Body of pancreas (tissue), 4 donors: ENCODE results near the gene LCA5. TPM values are rescaled to one million over a fixed set of nuclear protein-coding genes. Genes with fewer than 3 reads are reported as not detected.

Experiments
- ATAC-seq: fragments of 150-250 bp; one replicate; pipeline ENCODE4 v1.9.1; 2016
- DNase-seq, 4 donors: peaks; one replicate each; pipeline ENCODE4 v3.0.0-alpha.2; 2019
- H3K27ac ChIP-seq, 4 donors: fragments of 200-600 bp; sonication (generic); 1 replicate in 3 of 4; 2 replicates in 1 of 4; pipeline versions ENCODE4 v1.5.1 to v1.6.1; 2016 to 2019; ENCODE audit warnings: mild to moderate bottlenecking in 1 of 4, mixed read lengths in 1 of 4, moderate library complexity in 1 of 4
- H3K27me3 ChIP-seq, 2 donors: fragments of 200-600 bp; sonication (generic); one replicate each; pipeline ENCODE4 v1.6.0; 2016; ENCODE audit warnings: mild to moderate bottlenecking in 1 of 2
- H3K36me3 ChIP-seq, 2 donors: fragments of 200-600 bp; sonication (generic); replicated peaks in 1 of 2; 2 replicates each; pipeline ENCODE4 v1.5.1; 2016; ENCODE audit warnings: low read depth in 2 of 2; ENCODE audit not compliant: insufficient read depth in 1 of 2
- H3K4me1 ChIP-seq: fragments of 200-600 bp; sonication (generic); one replicate; pipeline ENCODE4 v1.6.0; 2016
- H3K4me3 ChIP-seq, 2 donors: fragments of 200-600 bp; sonication (generic); 1 replicate in 1 of 2; 2 replicates in 1 of 2; pipeline ENCODE4 v1.5.1; 2016 to 2019
- H3K9me3 ChIP-seq, 3 donors: fragments of 200-600 bp; sonication (generic); 1 replicate in 2 of 3; 2 replicates in 1 of 3; pipeline ENCODE4 v1.5.1; 2016
- POLR2A ChIP-seq, 3 donors: fragments of 450-650 bp; IDR thresholded peaks; one replicate each; pipeline ENCODE4 v1.6.1; 2016; ENCODE audit warnings: antibody characterized with exemption in 3 of 3, mild to moderate bottlenecking in 2 of 3
- WGBS, 2 donors: methylation state at CpG; one replicate each; pipeline ENCODE4 v1.1.5; 2017; 5-methylcytosine and 5-hydroxymethylcytosine counted together
- intact Hi-C: fragments of 100-400 bp; cut with DNase I; formaldehyde crosslinking; loops from one replicate; pipeline ENCODE4 v1.15.1; 2023
- total RNA-seq, 2 donors: library from RNA; depleted of rRNA; stranded (reverse); fragments of >200 nt; gene quantifications; one replicate each; pipeline ENCODE4 v1.1.0, GENCODE V29; 2016
- TF ChIP-seq, protein P1 (sequence below), 7 experiments: fragments of 450-650 bp in 4 of 7; fragments of 200-600 bp in 3 of 7; sonication (generic) in 3 of 7; IDR thresholded peaks; one replicate each; pipeline ENCODE4 v1.5.1; 2016 to 2019; ENCODE audit warnings: antibody characterized with exemption in 7 of 7

The LCA5 gene
- total RNA-seq, 2 donors from 2014 or later: 2.6 to 7.8 TPM

DNA sequence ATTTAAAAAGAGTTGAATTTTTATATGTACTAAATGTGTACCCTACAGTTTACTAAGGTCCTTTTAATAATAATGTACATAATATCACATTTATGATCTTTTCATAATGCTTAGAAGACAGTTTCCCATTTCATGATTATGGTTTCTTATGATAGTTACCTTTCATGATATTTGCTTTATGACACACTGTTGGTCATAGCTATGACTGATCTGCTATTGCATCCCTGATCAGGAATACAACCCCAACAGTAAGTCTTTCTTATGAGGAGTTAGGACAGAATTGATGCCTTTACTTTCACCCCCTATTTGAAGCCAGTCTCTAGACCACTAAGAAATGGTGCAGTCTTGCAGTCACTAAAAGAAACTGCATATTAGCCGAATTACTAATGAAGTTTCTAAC lies 31.0 kb downstream of the LCA5 start:
- DNase-seq (no peak), ATAC-seq (no peak)
- no peaks in the 10 kb centered on the region for H3K9me3 ChIP-seq
- H3K27ac ChIP-seq: no peak overlapping the region
- H3K27me3 ChIP-seq: no peaks in the 10 kb centered on the region
- H3K36me3 ChIP-seq: no peaks in the 10 kb centered on the region
- TF ChIP-seq POLR2A (IDR thresholded peaks at IDR 0.05): no peak
- TF ChIP-seq, protein P1, sequence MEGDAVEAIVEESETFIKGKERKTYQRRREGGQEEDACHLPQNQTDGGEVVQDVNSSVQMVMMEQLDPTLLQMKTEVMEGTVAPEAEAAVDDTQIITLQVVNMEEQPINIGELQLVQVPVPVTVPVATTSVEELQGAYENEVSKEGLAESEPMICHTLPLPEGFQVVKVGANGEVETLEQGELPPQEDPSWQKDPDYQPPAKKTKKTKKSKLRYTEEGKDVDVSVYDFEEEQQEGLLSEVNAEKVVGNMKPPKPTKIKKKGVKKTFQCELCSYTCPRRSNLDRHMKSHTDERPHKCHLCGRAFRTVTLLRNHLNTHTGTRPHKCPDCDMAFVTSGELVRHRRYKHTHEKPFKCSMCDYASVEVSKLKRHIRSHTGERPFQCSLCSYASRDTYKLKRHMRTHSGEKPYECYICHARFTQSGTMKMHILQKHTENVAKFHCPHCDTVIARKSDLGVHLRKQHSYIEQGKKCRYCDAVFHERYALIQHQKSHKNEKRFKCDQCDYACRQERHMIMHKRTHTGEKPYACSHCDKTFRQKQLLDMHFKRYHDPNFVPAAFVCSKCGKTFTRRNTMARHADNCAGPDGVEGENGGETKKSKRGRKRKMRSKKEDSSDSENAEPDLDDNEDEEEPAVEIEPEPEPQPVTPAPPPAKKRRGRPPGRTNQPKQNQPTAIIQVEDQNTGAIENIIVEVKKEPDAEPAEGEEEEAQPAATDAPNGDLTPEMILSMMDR (IDR thresholded peaks at IDR 0.05): no peak
- 77 to 82% methylated on average over 1 of the region's 1 CpG for WGBS, 2 donors
- intact Hi-C loops: no loop called here
- no peak overlapping the region for H3K4me3 ChIP-seq
- no peaks in the 10 kb centered on the region for H3K4me1 ChIP-seq

DNA sequence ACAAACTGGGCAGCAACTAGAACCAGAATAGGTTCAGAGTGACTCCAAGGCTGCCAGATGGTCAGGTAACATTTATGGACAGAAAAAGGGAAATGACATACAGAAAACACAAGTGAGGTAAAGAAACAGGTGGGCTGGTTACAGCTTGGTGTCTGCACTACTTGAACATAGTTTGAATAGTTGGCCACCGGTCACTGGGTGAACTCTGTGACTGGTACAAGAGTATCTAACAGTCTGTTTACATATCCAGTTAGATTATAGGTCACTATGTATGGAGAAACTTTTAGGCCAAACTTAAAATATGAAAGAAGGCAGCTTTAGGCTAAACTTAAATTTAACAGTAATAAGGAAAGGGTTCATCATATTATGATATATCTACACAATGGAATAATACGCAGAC lies 32.9 kb downstream of the LCA5 start:
- no peaks in the 10 kb centered on the region for H3K36me3 ChIP-seq
- no peaks in the 10 kb centered on the region for H3K27me3 ChIP-seq
- H3K4me3 ChIP-seq: no peak overlapping the region
- intact Hi-C loops: no loop called here
- no peaks in the 10 kb centered on the region for H3K4me1 ChIP-seq
- H3K27ac ChIP-seq: no peak overlapping the region
- ATAC-seq: no peak
- 90 to 95% methylated on average over 2 of the region's 2 CpGs for WGBS, 2 donors
- DNase-seq: no peak
- TF ChIP-seq POLR2A (IDR thresholded peaks at IDR 0.05): no peak
- TF ChIP-seq, protein P1 (IDR thresholded peaks at IDR 0.05): no peak
- H3K9me3 ChIP-seq: no peaks in the 10 kb centered on the region

GRCh38 chr6:79498842-79499241 lies 38.4 kb downstream of the LCA5 start:
- WGBS, 2 donors: 63 to 68% methylated on average over 1 of the region's 1 CpG
- intact Hi-C loops: no loop called here
- no peak overlapping the region for H3K4me3 ChIP-seq
- H3K9me3 ChIP-seq: no peaks in the 10 kb centered on the region
- no peaks in the 10 kb centered on the region for H3K4me1 ChIP-seq
- H3K36me3 ChIP-seq: no peaks in the 10 kb centered on the region
- no peaks in the 10 kb centered on the region for H3K27me3 ChIP-seq
- TF ChIP-seq, protein P1 (IDR thresholded peaks at IDR 0.05): no peak
- no peak for TF ChIP-seq POLR2A (IDR thresholded peaks at IDR 0.05)
- ATAC-seq (no peak), DNase-seq (no peak)
- no peak overlapping the region for H3K27ac ChIP-seq

GRCh38 chr6:79495246-79495645 lies 42.0 kb downstream of the LCA5 start:
- H3K4me1 ChIP-seq: no peaks in the 10 kb centered on the region

DNA sequence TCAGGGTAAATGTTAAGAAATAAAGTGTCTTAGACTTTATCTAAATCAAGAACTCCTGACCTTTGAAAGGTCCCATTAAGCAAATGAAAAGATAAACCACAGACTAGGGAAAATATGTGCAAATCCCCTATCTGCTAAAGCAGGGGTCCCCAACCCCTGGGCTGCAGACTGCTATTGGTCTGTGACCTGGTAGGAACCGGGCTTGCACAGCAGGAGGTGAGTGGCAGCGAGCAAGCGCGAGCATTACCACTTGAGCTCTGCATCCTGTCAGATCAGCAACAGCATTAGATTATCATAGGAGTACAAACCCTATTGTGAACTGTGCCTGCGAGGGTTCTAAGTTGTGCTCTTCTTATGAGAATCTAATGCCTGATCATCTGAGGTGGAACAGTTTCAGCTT lies 42.4 kb downstream of the LCA5 start:
- intact Hi-C loops: no loop called here
- Histone ChIP-seq H3K4me1 (no peaks in the 10 kb centered on the region), H3K4me3 (no peak overlapping the region), H3K27ac (no peak overlapping the region), H3K9me3 (no peaks in the 10 kb centered on the region), H3K36me3 (peaks cover 0 to 1% of the 10 kb centered on the region in 2 donors), H3K27me3 (no peaks in the 10 kb centered on the region)
- DNase-seq (no peak), ATAC-seq (no peak)
- 92 to 94% methylated on average over 5 of the region's 5 CpGs for WGBS, 2 donors
- TF ChIP-seq POLR2A (IDR thresholded peaks at IDR 0.05): no peak
- TF ChIP-seq, protein P1 (IDR thresholded peaks at IDR 0.05): no peak

More at GRCh38 chr6:79495246-79495645, 42.0 kb downstream of the LCA5 start:
- Histone ChIP-seq H3K27ac (no peak overlapping the region), H3K36me3 (peaks cover 0 to 1% of the 10 kb centered on the region in 2 donors), H3K27me3 (no peaks in the 10 kb centered on the region), H3K4me3 (no peak overlapping the region), H3K9me3 (no peaks in the 10 kb centered on the region)
- intact Hi-C loops: no loop called here
- WGBS, 2 donors: 94 to 95% methylated on average over 10 of the region's 10 CpGs
- ATAC-seq: no peak
- DNase-seq: no peak
- TF ChIP-seq, protein P1 (IDR thresholded peaks at IDR 0.05): no peak
- no peak for TF ChIP-seq POLR2A (IDR thresholded peaks at IDR 0.05)
